PC-3 (cell line): ENCODE measurements around the gene APOBEC3A. TPM values are rescaled to one million over a fixed set of nuclear protein-coding genes. Genes with fewer than 3 reads are reported as not detected.
"Not testable (repeated sequence)": the region's sequence is repeated elsewhere in the genome, so short reads cannot be mapped to it uniquely, and the experiment has no call there.

Experiments used
- ATAC-seq: fragments of 200-7000 bp; cut with Tn5 transposase; 2 replicates; pipeline ENCODE4 v1.9.1; 2020; ENCODE audit warnings: mild to moderate bottlenecking, moderate library complexity
- BruUV-seq: library from RNA; stranded (reverse); fragments of 400-500 nt; replicated peaks from 2 replicates; lab custom pipeline; 2021; lab: Mats Ljungman, UMichigan
- CTCF ChIA-PET: fragments of 300-600 bp; sonication (Branson Sonifier 250); formaldehyde crosslinking; loops from one replicate; lab custom pipeline; 2022; ENCODE audit warnings: antibody characterized with exemption; lab: Charles Lee
- POLR2A ChIA-PET: fragments of 300-600 bp; sonication (Branson Sonifier 250); formaldehyde crosslinking; loops from one replicate; lab custom pipeline; 2022; ENCODE audit warnings: antibody characterized with exemption; ENCODE audit not compliant: unreplicated experiment; lab: Charles Lee
- DNase-seq: peaks from one replicate; pipeline ENCODE4 v3.0.0-alpha.2; 2015
- H2AFZ ChIP-seq: fragments of 300-600 bp; sonication (generic); 2 replicates; pipeline ENCODE4 v1.6.0; 2016; ENCODE audit warnings: antibody characterized with exemption, low read length
- H3F3A ChIP-seq: fragments of 300-600 bp; sonication (generic); one replicate; pipeline ENCODE4 v1.6.0; 2017; ENCODE audit warnings: antibody characterized with exemption, low read length, control low read depth, mild to moderate bottlenecking; ENCODE audit not compliant: unreplicated experiment
- H3K27ac ChIP-seq: fragments of 300-600 bp; sonication (generic); 2 replicates; pipeline ENCODE4 v1.5.1; 2016; ENCODE audit warnings: mild to moderate bottlenecking, low read length
- H3K27me3 ChIP-seq: fragments of 300-600 bp; sonication (generic); 2 replicates; pipeline ENCODE4 v1.6.1; 2016; ENCODE audit warnings: low read length, mixed read lengths
- H3K36me3 ChIP-seq: fragments of 300-600 bp; sonication (generic); 2 replicates; pipeline ENCODE4 v1.6.1; 2016; ENCODE audit warnings: low read depth, mixed run types, low read length, mixed read lengths
- H3K4me1 ChIP-seq: fragments of 300-600 bp; sonication (generic); 2 replicates; pipeline ENCODE4 v1.5.1; 2016; ENCODE audit warnings: low read length; ENCODE audit not compliant: insufficient read depth
- H3K4me2 ChIP-seq: fragments of 300-600 bp; sonication (generic); 2 replicates; pipeline ENCODE4 v1.6.0; 2016; ENCODE audit warnings: low read length
- H3K4me3 ChIP-seq: fragments of 300-600 bp; sonication (generic); 2 replicates; pipeline ENCODE4 v1.5.1; 2016; ENCODE audit warnings: mild to moderate bottlenecking, low read length, mixed read lengths
- H3K79me2 ChIP-seq: fragments of 300-600 bp; sonication (generic); 2 replicates; pipeline ENCODE4 v1.6.1; 2017; ENCODE audit warnings: low read length, mixed read lengths
- H3K9ac ChIP-seq: fragments of 300-600 bp; sonication (generic); 2 replicates; pipeline ENCODE4 v1.6.0; 2016; ENCODE audit warnings: mild to moderate bottlenecking, low read length
- H3K9me2 ChIP-seq: fragments of 300-600 bp; sonication (generic); replicated peaks from 2 replicates; pipeline ENCODE4 v1.6.1; 2016; ENCODE audit warnings: mixed run types, low read length, mixed read lengths
- H3K9me3 ChIP-seq: fragments of 300-600 bp; sonication (generic); 2 replicates; pipeline ENCODE4 v1.6.1; 2016; ENCODE audit warnings: low read length, mixed read lengths
- H4K20me1 ChIP-seq: fragments of 300-600 bp; sonication (generic); 2 replicates; pipeline ENCODE4 v1.6.1; 2016; ENCODE audit warnings: low read length, mixed read lengths
- EZH2 ChIP-seq: fragments of 300-600 bp; sonication (generic); IDR thresholded peaks from one replicate; pipeline ENCODE4 v1.6.1; 2017; ENCODE audit warnings: antibody characterized with exemption, mild to moderate bottlenecking, low read length; ENCODE audit not compliant: unreplicated experiment
- EZH2phosphoT487 ChIP-seq: fragments of 300-600 bp; sonication (generic); IDR thresholded peaks from 2 replicates; pipeline ENCODE4 v1.6.1; 2018; ENCODE audit warnings: mild to moderate bottlenecking, antibody characterized with exemption, low read length, borderline replicate concordance
- intact Hi-C: fragments of 100-400 bp; cut with micrococcal nuclease; formaldehyde crosslinking; loops from 2 replicates; pipeline ENCODE4 v1.9.0; 2023
- total RNA-seq: library from RNA; depleted of rRNA; stranded (reverse); fragments of >200 nt; gene quantifications from 2 replicates; pipeline ENCODE4 v1.2.3, GENCODE V29; 2014
- TF ChIP-seq, protein P1 (sequence below): fragments of 300-600 bp; sonication (generic); conservative IDR thresholded peaks from 2 replicates; pipeline ENCODE4 v1.5.1; 2017; ENCODE audit warnings: antibody characterized with exemption, low read depth, mild to moderate bottlenecking, low read length

Gene APOBEC3A
- total RNA-seq, 1 experiment from 2014 or later = not detected

GRCh38 chr22:38959590-38959989 is 2.2 kb downstream of the APOBEC3A start:
- no peak overlapping the region for H3K9ac ChIP-seq
- intact Hi-C loops = no loop called here
- ATAC-seq (no peak), DNase-seq (no peak)
- no peak overlapping the region for H3K4me2 ChIP-seq
- no peaks in the 10 kb centered on the region for H4K20me1 ChIP-seq
- H3K79me2 ChIP-seq = no peaks in the 10 kb centered on the region
- TF ChIP-seq EZH2 (no peak), EZH2phosphoT487 (no peak)
- TF ChIP-seq, protein P1, sequence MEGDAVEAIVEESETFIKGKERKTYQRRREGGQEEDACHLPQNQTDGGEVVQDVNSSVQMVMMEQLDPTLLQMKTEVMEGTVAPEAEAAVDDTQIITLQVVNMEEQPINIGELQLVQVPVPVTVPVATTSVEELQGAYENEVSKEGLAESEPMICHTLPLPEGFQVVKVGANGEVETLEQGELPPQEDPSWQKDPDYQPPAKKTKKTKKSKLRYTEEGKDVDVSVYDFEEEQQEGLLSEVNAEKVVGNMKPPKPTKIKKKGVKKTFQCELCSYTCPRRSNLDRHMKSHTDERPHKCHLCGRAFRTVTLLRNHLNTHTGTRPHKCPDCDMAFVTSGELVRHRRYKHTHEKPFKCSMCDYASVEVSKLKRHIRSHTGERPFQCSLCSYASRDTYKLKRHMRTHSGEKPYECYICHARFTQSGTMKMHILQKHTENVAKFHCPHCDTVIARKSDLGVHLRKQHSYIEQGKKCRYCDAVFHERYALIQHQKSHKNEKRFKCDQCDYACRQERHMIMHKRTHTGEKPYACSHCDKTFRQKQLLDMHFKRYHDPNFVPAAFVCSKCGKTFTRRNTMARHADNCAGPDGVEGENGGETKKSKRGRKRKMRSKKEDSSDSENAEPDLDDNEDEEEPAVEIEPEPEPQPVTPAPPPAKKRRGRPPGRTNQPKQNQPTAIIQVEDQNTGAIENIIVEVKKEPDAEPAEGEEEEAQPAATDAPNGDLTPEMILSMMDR = no peak
- H3K27ac ChIP-seq = no peak overlapping the region
- BruUV-seq = no TSS peak
- no peaks in the 10 kb centered on the region for H3K36me3 ChIP-seq
- POLR2A ChIA-PET = no interaction called here
- H3K9me2 ChIP-seq = no peaks in the 10 kb centered on the region
- CTCF ChIA-PET = no interaction called here
- H3K4me3 ChIP-seq = no peak overlapping the region
- H3K4me1 ChIP-seq = no peaks in the 10 kb centered on the region
- no peaks in the 10 kb centered on the region for H3F3A ChIP-seq
- H3K27me3 ChIP-seq = no peaks in the 10 kb centered on the region
- H2AFZ ChIP-seq = no peak overlapping the region
- no peaks in the 10 kb centered on the region for H3K9me3 ChIP-seq

GRCh38 chr22:38960673-38961072 is 3.3 kb downstream of the APOBEC3A start:
- H3K4me3 ChIP-seq, BruUV-seq, ATAC-seq, DNase-seq, H3K9me2 ChIP-seq, intact Hi-C loops, H3K4me2 ChIP-seq, H4K20me1 ChIP-seq, H3K9me3 ChIP-seq, H3K79me2 ChIP-seq, H2AFZ ChIP-seq, H3K36me3 ChIP-seq, H3F3A ChIP-seq, H3K27ac ChIP-seq, CTCF ChIA-PET, H3K4me1 ChIP-seq, H3K9ac ChIP-seq, H3K27me3 ChIP-seq: not testable (repeated sequence)
- POLR2A ChIA-PET = interaction anchor here (0.6 kb wide), 1 partner anchor 476 kb away, joined by 5 read pairs; no protein-coding TSS in a partner anchor

DNA sequence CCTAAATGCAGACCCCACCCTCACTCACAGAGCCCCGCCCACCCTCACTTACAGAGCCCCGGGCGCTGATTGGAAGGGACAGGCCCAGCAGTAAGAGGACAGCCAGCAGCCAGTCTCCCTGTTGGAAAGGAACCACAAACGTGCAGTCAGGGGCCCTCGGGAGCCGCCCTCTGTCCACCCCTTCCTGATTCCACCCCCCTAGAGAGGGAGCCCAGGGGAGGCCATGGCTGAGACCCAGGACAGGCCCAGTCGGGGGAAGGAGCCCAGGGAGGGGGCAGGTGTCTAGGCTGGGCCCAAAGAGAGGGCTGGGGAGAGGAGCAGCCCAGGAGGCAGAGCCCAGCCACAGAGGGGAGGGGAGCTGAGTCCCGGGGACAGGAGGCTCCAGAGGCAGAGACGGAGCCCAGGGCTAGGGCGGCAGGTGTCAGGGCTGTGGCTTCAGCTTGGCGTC is 5.9 kb downstream of the APOBEC3A start:
- H3F3A ChIP-seq, H3K79me2 ChIP-seq, BruUV-seq, H3K36me3 ChIP-seq, POLR2A ChIA-PET, H3K9me2 ChIP-seq, H3K4me2 ChIP-seq, H3K27ac ChIP-seq, CTCF ChIA-PET, H3K4me3 ChIP-seq, H2AFZ ChIP-seq, H3K9me3 ChIP-seq, H4K20me1 ChIP-seq, H3K27me3 ChIP-seq, DNase-seq, H3K4me1 ChIP-seq, intact Hi-C loops, ATAC-seq, H3K9ac ChIP-seq: not testable (repeated sequence)

DNA sequence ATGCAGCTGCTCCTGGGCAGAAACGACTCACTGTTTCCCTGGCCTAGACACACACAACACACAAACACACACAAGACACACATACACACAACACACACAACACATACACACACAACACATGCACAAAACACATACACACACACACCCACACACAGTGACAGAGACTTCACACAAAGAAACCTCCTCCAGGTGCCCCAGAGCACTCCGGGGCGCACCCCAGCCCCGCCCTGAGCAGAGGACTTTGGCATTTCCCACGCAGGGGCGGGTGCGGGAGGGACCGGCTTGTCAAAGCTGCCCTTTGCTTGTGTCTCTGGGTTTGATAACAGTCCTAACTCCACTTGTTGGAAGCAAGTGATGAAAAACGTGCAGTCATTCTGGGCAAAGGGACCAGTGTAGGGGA is 6.5 kb downstream of the APOBEC3A start:
- H3K4me1 ChIP-seq = no peaks in the 10 kb centered on the region
- ATAC-seq = no peak
- H3K27me3 ChIP-seq = no peaks in the 10 kb centered on the region
- DNase-seq = no peak
- no peak for TF ChIP-seq EZH2phosphoT487
- TF ChIP-seq EZH2 = no peak
- TF ChIP-seq, protein P1 = no peak
- no peaks in the 10 kb centered on the region for H3K36me3 ChIP-seq
- no peaks in the 10 kb centered on the region for H4K20me1 ChIP-seq
- CTCF ChIA-PET = no interaction called here
- BruUV-seq = no TSS peak
- intact Hi-C loops = no loop called here
- H3F3A ChIP-seq = no peaks in the 10 kb centered on the region
- POLR2A ChIA-PET = no interaction called here
- H3K9ac ChIP-seq = no peak overlapping the region
- no peak overlapping the region for H2AFZ ChIP-seq
- H3K27ac ChIP-seq = no peak overlapping the region
- no peaks in the 10 kb centered on the region for H3K79me2 ChIP-seq
- no peak overlapping the region for H3K4me3 ChIP-seq
- no peak overlapping the region for H3K4me2 ChIP-seq
- no peaks in the 10 kb centered on the region for H3K9me2 ChIP-seq
- H3K9me3 ChIP-seq = no peaks in the 10 kb centered on the region
